CD4-positive, alpha-beta T cell treated with Interleukin-17A for 1 hour (primary cell): ENCODE measurements around the gene GAS2L1.
A peak's percentile ranks its signal among the peaks of the same experiment; 100 is the strongest.

ENCODE experiments used
- DNase-seq: peaks from one replicate; pipeline ENCODE4 v3.0.0-alpha.2; 2020

The GAS2L1 gene

DNA sequence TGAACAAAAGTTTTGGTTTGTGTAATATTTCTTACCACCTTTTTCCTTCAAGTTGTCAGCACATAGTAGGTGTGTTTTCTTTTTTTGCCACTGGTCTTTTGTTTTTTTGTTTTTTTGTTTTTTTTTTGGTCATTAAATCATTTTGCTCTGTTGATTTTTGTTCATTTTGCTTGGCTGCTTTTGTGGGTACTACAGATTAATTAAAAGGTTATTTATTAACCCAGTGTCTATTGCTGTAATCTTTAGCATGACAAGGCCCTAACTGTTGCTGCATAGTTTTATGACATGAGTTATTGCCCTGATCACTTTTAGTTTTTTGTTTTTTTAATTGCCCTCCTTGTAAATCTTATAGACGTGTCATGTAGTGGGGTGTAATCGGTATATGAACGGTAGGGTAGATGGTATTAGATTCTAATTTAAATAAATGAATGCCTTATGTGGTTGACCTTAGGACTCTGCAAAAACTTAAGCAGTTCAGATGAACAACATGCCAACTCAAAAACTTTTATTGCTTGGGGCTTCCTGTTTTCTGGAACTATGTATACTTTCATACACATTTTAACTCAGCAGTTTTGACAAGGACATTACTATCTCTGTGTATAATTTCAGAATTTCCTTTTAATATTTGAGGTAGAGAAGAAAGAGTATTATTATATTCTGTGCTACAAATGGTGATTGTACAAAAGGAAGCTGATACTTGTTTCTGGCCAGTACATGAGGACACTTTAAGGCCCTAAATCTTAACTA is 30.5 kb upstream of the GAS2L1 start:
- DNase-seq: no peak

- no peak for DNase-seq
Observed at GRCh38 chr22:29277927-29278326, 28.5 kb upstream of the GAS2L1 start.

DNA sequence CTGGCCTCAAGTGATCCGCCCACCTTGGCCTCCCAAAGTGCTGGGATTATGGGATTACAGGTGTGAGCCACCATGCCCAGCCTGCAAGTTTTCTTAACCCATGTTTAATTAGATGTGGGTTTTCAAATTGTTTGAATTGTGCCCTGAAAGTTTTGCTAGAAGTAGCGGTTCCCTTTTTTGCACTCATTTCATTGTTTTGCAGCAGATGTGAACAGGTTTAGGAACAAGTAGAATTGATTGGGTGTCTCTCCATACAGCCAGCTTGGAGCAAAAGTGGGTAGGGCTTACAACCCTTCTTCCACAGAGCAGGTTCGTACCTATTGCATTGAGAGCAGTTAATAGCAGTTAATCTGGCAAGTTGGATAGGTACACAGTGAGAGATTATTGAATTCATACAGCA is 22.3 kb upstream of the GAS2L1 start:
- DNase-seq: no peak

DNA sequence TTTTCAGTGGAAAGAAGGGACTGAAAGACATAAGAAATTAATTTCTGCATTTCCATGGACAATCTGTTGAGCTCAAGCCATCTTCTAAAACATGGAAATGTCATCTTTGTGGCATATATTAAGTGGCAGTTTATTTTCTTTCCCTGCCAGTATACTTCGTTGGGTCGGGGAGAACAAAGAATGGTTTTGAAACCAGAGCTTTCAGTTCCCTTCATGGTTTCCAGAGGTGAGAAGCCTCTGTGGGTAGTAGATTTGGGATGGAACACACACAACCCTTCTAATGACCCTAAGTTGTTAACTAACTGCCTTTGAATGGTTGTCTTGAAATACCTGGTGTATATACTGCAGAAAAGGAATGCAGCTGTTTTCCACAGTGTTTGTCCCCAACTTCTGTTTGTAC is 17.6 kb upstream of the GAS2L1 start:
- no peak for DNase-seq

- no peak for DNase-seq
Observed at GRCh38 chr22:29290061-29290460, 16.4 kb upstream of the GAS2L1 start.

- DNase-seq: no peak
Observed at GRCh38 chr22:29291215-29291614, 15.2 kb upstream of the GAS2L1 start.

GRCh38 chr22:29292379-29292778 is 14.1 kb upstream of the GAS2L1 start:
- no peak for DNase-seq

GRCh38 chr22:29298641-29299040 is 7.8 kb upstream of the GAS2L1 start:
- no peak for DNase-seq

DNA sequence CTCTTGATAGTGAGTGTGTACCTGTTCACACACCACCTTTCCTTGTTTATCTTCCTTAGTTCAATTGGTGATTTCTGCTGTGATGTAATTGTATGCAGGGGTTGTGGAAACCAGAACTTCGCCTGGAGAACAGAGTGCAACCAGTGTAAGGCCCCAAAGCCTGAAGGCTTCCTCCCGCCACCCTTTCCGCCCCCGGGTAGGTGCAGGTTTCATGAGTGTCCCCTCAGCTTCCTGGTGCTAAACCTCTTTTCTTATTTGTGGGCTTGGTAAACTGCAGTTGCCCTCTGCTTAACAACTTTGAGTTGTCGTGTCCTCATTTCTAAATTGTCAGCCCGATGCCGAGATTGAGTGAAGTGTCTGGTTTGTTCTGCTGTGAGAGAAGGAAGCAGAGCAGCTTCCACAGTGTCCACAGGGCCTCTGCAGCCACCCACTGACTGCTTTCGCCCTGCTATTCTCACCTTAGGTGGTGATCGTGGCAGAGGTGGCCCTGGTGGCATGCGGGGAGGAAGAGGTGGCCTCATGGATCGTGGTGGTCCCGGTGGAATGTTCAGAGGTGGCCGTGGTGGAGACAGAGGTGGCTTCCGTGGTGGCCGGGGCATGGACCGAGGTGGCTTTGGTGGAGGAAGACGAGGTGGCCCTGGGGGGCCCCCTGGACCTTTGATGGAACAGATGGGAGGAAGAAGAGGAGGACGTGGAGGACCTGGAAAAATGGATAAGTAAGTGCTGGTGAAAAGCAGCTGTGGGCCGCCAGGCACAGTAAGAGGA is 7.1 kb upstream of the GAS2L1 start:
- DNase-seq: no peak

DNA sequence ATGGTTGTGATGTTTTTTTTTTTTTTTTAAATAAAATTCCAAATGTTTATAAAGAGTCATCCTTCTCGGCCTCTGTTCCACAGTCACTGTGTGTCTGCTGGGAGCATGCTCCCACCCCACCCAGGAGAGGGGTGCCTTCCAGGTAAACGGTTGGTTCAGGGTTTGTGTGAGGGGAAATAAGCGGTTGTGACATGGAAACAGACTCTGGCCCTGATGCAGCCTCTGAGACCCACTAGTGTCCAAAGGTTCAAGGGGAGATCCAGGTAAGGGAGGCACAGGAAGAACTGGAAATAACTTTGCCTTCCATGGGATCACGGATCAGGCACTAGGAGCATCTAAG is 6.0 kb upstream of the GAS2L1 start:
- no peak for DNase-seq

DNA sequence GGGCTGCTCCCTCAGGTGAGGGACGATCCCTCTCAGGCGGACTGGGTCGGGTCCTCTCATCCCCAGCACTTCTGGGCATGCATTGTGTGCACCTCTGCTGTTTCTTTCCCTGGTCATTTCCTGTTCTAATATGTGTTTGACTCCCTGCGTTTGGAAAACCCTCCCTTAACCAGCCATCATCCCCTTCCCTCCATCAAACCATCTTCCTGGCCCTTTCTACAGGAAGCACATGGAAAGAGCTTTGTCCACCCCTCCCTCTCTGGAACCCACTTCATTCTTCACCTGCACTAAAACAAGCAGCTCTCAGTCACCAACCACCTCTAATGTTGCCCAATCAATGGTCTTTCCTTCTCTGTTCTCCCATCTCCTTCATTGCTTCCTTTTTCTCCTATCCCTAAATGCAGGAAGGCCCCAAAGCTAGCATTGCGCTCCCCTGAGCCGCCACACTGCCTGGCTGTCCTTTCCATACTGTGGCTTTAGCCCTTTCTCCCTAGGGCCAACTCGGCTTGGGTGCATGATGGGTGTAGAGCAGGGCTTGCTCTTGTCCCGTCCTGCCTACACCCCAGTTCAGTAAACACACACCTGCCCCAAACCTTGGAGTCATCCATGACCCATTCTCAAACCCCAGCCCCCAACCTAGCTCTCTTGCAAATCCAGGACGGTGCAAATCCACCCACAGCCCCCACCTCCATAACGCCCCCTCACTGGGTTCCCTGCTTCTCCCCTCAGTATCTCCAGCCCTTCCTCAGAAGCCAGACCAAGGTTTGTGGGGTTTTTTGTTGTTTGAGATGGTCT is 5.4 kb upstream of the GAS2L1 start:
- DNase-seq: no peak

- DNase-seq: no peak
Observed at GRCh38 chr22:29301716-29302401, 4.6 kb upstream of the GAS2L1 start.

GRCh38 chr22:29302402-29302680 is 4.1 kb upstream of the GAS2L1 start:
- DNase-seq: no peak

- no peak for DNase-seq
Observed at GRCh38 chr22:29302681-29303465, 3.6 kb upstream of the GAS2L1 start.

- no peak for DNase-seq
Observed at GRCh38 chr22:29305836-29306174, 645 bp upstream of the GAS2L1 start.

DNA sequence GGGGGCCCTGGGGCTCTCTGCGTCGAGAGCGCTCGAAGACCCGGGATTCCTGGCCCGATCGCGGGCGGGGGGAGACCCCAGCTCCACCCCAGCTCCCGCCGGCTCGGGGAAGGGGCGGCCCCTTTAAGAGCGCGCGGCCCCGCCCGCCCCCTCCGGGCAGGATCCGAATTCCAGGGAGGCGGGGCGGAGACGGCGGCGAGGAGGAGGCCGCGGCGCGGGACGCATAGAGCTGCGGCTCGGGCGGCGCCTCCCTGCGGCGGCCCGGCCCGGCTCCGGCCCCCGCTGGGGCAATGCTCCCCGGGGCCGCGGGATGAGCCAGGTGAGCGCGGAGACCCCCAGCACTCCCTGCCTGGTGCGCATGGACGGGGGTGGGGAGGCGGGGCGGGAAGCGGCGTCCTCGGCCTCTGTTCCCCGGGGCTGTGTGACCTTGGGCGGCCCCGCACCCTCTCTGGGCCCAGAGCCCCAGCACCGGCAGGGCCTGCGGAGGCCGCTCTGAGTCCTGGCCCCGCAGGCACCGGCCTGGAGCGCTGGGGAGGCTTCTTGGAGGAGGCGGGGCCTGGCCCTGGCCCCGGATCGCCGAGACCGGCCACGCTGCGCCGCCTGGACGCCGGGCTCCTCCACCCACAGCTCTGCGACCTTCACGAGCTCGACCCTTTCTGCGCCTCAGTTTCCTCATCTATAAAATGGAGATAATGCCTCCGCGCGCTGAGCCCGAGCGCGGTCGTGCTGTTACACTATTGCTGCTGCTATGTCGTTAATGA is 565 bp downstream of the GAS2L1 start:
- DNase-seq: peak; percentile 22

- no peak for DNase-seq
Observed at GRCh38 chr22:29307596-29308147, 1.2 kb downstream of the GAS2L1 start.

- no peak for DNase-seq
Observed at GRCh38 chr22:29308148-29308790, 1.8 kb downstream of the GAS2L1 start.

DNA sequence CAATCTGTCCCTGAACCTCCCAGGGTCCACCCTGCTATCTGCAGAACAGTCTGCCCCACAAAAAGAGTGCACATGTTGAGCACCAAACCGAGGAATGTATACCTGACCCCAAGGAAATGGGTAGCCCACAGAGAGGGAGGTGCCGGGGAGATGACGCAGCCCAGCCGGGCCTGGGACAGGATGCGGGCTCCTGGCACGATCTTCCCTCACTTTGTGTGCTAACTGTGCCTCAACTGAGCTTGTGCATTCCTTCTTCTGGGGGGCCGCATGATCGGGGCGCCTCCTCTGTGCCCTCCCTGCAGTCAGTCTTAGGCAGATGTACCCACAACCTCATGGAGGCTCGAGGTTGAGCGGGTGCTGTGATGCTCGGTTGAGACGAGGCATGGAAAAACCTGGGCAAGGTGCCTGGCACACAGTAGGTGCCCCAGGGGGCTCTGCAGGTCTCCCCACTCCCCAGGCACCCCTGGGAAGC is 2.4 kb downstream of the GAS2L1 start:
- peak; percentile 37 for DNase-seq

DNA sequence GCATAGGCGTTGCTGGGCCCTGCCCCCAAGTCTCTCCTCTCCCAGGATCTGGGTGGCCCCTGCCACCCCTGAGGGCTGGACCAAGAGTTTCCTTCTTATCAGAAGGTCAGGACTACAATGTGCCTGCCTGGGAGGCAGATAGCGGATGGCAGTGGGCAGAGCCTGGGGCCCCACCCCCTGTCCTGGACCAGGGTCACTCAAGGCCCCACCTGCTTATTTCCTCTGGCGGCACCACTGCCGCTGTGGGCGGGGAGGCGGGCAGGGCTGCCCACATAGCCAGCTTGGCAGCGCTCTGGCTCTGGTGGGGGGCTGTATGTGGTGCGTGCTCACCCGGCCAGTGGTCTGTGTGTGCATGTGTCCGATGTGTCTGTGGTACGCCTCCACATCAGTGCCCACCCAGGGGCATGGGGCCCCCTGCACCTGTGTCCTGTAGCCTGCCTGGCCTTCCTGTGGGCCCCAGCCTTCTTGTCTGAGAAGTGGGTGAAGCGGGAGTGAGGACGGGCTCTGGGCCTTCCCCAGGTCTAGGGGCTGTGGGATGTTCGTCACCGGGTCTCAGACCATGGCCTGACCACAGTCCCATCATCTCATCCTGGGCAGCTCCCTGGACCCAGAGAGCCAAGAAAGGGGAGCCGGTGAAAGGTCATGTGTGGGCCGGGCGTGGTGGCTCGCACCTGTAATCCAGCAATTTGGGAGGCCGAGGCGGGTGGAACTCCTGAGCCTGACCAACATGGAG is 3.0 kb downstream of the GAS2L1 start:
- DNase-seq: no peak
